HG02798 (cell line): ENCODE measurements around the gene GNPTG.

Experiments
- ATAC-seq: cut with Tn5 transposase; IDR thresholded peaks from one replicate; pipeline ENCODE4 v1.9.1; 2021; ENCODE audit warnings: mild to moderate bottlenecking; ENCODE audit not compliant: unreplicated experiment, poor library complexity

GNPTG gene

DNA sequence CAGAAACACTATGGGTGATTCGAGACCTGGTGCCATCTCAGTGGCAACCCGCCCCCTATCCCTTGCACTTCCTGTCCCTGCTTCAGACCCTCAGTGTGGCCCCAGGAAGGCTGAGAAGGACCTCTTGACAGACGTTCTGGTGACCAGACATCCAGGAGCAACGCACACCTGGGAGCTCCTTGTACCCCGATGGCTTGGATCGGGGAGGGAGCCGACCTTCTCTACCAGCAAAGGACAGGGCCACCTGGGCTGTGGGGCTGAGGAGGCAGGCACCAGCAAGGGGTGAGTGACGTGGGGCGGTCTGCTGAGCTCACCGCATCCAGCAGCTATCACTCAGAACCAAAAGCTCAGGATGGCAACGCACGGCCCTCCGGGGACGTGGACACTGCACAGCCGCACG, 35.6 kb downstream of the GNPTG start:
- no peak for ATAC-seq

DNA sequence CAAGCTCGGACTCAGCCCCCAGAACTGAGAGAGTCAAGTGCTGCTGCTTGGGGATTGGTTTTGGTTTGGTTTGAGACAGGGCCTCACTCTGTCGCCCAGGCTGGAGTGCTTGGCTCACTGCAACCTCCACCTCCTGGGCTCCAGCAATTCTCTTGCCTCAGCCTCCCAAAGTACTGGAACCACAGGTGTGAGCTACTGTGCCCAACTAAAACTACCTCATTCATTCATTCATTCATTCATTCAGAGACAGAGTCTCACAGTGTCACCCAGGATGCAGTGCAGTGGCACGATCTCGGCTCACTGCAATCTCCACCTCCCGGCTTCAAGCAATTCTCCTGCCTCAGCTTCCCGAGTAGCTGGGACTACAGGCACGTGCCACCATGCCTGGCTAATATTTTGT, 38.0 kb downstream of the GNPTG start:
- no peak for ATAC-seq

DNA sequence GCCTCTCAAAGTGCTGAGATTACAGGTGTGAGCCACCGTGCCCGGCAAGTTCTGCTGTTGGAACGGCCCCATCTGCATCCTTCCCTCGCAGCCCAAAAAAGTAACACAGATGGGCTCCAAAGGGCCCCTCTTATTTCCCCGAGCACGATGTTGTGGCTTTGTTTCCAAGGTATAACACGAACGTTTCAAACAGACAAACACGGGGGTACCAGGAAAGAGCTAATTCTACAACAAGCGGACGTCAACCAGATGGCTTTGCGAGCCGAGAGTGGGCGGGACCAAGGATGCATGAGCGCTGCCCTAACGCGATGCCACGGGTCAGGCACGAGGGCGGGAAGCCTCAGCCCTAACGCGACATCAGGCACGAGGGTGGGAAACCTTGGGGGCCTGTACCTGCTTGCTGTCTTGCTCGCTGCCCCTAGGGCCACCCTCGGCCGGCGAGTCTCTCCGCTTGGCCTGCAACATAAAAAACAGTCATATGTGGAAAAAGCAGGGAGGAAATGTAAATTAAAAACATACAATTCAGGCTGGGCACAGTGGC, 38.6 kb downstream of the GNPTG start:
- ATAC-seq: no peak

DNA sequence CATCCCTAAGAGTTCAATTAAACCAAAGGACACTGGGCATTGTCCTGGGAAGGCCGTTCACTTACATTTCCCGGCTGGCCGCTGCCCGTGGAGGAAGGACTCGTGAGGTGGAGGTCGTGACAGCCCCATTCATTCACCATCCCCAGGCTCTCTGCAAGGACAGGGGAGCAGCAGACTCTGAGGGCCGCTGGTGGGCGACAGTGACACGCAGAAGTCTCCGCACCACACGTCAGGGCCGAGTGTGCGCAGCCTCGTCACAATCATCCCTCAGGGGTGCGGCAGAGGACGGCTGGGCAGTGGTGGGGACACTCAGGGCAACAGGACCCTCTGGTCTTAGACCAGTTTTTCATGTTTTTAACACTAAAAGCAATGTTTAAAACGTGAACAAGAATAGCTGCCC, 41.1 kb downstream of the GNPTG start:
- ATAC-seq: no peak

DNA sequence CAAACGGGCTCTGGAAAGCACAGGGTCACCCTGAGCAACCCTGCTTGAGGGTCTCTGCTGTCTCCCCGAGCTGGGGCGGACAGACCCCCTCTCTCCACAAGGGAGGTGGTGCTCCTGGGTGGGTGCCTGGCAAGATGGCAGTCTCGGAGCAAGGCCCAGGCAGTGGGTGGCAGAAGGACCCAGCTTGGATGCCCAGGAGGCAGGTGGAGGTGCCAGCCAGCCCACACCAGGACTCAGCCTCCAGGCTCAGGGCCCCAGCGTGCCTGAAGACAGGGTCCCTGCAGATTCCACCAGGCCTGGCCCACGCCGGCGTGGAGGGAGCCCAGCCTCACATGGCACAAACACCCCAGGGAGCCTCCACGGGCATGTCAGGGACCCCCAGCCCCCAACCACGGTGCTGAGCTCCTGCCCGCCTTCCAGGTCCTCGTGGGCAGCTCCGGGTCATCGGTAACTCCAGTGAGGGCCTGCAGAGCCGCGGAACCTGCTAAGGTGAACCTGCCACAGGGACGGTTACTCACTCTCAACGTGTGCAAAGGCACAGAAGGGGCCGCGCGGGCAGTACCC, 42.0 kb downstream of the GNPTG start:
- ATAC-seq: no peak

DNA sequence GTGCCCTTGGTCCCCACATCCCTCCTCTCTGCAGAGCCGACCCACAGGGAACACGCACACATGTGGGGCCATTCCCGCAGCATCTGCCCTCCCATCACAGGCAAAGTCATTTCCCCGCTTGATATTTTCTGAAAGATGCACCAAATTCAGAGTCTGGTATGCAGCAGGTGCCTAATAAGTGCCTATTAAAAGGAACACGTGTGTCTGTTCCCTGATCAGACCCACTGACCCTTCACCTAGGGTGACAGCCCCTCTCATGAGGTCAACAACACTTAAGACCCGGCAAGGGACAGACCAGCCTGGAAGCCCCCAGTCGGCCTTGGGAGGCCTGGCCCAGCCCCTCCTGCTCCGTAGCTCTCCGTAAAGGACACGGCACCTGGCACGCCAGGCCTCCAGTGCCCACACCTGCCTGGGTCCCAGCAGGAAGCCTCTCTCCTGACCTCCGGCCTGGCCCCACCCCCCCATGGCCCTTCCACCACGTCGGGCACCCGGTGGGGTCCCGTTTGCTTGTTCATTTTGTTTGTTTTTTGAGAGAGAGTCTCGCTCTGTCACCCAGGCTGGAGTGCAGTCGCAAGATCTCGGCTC, 42.7 kb downstream of the GNPTG start:
- ATAC-seq: no peak

DNA sequence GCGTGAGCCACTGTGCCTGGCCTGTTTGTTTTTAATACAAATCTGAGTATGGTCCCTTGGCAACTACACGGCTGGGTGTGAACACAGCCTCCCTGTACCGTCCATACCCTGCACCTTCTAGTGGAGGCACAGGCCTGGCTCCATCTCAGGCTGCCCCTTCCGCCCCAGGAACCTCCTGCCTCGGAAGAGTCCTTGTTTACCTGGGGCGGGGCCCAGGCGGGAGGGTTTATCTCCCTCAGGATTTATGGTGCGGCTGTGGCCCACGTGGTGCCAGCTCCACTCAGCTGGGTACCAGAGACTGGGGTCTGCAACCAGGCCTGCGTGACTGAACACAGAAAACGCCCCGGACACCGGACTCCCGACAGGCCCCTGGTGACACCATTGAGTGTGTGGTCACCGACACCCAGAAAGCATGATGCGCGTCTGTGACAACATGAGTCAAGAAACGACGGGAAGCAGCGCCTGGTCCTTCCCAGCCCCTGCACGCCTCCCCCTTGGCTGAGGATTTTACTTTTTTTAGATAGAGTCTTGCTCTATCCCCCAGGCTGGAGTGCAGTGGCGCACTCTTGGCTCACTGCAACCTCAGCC, 43.8 kb downstream of the GNPTG start:
- ATAC-seq: no peak

DNA sequence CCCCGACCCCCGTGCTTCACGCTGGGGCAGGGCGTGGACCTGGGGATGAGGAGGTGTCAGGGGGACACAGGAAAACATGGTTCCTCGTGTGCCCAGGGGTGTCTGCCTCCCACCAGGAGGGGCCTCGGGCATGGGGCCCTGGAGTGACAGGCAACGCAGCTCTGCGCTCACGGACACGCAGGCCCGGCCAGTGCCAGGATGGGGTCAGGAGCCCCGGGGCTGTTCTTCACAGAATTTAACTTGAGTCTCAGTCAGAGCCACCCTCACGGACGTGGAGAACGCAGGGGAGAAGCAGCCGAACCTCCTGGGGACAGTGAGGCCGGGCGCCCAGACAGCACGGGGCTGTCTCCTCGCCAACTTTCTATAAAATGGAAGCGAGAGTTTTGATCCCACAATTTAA, 46.0 kb downstream of the GNPTG start:
- ATAC-seq: no peak

DNA sequence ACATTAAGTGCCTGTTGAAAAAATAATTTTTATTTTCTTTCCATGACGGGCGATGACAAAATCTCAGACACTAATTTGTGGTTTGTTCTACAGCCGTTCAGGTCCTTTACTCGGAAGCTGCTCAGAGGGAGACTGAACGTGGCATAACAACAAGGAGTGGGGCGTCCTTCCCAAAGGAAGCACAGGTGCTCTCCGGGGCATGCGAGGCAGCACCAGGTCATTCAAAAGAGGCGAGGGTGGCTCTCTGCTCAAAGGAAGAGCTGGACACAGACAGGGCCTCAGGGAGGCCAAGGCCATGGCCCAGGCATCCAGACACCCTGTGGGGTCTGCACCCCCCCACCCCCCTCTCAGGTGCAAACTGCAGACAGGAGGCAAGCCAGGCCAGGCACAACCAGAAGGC, 46.6 kb downstream of the GNPTG start:
- ATAC-seq: no peak

DNA sequence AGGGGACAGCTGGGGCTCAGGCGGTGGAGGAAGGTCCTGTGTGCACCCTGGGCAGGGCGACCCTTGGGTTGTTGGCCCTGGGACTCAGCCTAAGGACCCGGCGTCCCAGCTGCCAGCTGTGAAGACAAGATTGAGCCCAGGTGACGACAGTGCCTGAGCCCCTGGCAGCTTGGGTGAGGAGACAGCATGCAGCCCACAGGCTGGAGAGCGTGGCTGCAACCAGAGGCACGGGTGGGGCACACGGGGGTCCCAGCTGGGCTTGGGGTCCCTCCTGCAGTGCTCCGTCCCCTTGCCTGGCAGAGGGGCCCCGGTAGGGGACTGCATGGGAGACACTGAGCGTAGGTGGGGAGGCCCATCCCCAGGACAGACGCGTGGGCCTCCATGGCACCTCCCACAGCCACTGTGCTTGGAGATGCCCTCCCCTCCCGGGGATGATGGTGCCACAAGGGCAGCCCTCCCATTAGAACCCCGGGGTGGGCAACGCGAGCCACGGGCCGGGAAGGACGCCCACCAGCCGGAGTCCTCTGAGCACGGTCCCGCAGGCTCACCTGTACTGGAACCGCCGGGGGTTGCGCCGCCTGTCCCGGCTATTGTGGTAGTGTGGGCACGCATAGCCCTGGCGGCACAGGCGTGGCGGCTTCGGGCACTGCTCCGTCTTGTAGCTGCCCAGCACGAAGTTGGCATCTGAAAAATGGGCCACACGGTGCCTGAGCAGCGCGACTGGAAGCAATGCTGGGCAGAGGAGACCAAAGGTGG, 47.3 kb downstream of the GNPTG start:
- no peak for ATAC-seq

DNA sequence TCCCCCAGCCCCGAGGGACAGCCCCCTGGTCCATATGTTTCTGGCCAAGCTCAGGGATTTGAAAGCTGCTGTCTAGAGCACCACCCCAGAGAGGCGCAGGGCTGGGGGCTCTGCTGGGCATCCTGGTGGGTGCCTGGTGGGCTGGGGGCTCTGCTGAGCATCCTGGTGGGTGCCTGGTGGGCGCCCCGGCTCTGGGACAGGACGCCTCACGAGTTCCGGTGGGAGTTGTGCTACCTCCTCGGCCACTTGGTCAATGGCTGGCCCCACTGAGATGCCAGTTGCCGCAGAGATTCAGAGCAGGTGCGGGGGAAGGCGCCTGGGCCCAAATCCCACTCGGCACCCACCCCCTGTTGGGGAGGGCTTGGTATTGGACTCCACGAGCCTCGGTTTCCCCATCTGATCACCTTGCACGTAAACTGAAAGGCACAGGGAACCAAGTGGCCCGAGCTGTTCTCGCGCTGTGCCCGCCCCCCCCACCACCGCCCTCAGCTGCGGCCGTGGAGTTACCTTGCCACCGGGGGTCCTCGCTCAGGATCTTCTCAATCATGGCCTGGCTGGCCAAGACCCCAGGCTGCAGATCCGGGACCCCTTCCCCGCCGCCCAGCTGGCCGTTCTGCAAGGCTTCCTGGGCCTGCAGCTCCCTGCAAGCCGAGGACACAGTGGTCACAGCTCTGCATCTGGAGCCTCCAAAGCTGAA, 49.5 kb downstream of the GNPTG start:
- ATAC-seq: no peak

DNA sequence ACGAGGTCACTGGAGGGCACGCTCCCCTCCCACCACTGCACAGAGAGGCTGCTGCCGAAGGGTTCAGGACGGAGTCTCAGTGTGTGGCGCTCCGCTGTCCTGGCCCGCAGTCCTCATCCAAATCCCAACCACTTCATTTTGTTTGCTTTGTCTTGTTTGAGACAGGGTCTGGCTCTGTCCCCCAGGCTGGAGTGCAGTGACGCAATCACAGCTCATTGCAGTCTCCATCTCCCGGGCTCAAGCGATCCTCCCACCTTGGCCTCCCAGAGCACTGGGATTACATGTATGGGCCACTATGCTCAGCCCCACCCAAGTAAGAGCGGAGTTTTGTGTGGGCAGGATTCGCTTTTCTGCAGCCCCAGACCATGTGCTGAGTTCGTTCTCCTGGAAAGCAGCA, 50.0 kb downstream of the GNPTG start:
- no peak for ATAC-seq

DNA sequence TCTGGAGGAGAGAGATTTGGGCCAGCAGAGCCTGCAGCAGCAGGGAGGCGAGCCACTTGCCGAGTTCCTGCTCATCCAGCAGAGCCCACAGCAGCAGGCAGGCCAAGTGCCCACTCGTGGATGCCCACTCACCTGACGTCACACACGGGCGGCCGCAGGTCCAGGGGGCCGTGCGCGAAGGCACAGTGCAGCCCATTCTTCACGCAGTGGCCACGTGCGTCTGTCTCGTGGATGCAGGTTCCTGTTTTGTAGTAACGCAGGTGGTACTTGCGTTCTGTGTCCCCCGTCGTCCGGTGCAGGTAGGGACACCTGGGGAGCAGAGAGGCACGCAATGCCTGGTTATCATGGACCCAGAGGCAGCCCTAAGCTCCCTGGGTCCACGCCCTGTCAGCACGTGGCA, 51.3 kb downstream of the GNPTG start:
- ATAC-seq: no peak

DNA sequence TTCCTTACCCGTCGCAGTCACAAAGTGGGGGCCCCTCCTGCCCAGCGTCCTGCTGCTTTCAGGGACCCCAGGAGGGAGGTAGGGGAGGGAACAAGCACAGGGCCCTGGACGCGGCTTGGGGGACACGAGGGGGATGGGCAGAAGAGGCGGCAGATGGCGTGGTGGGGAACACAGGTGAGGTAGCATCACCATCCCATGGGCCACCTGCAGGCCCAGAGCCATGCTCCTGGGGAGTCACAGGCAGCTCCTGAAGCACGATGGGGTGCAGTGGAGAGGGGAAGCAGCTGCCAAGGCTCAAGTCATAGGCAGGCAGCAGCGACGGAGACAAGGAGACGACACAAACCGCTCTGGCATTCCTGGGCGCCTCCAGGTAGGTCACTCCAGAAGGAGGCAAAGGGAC, 52.0 kb downstream of the GNPTG start:
- ATAC-seq: no peak

DNA sequence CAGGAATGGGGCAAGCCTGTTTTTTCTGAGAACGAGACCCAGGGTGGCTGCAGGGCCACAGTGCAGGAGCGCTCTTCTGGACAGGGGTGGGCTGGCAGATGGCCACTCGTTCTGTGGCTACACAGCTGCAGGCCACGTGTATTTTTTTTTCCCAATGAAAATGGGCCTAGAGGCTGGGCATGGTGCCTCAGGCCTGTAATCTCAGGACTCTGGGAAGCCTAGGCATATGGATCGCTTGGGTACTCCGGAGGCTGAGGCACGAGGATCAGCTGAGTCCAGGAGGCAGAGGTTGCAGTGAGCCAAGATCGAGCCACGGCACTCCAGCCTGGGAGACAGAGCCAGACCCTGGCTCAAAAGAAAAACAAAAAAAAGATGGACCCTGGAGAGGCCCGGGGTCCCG, 56.0 kb downstream of the GNPTG start:
- no peak for ATAC-seq

DNA sequence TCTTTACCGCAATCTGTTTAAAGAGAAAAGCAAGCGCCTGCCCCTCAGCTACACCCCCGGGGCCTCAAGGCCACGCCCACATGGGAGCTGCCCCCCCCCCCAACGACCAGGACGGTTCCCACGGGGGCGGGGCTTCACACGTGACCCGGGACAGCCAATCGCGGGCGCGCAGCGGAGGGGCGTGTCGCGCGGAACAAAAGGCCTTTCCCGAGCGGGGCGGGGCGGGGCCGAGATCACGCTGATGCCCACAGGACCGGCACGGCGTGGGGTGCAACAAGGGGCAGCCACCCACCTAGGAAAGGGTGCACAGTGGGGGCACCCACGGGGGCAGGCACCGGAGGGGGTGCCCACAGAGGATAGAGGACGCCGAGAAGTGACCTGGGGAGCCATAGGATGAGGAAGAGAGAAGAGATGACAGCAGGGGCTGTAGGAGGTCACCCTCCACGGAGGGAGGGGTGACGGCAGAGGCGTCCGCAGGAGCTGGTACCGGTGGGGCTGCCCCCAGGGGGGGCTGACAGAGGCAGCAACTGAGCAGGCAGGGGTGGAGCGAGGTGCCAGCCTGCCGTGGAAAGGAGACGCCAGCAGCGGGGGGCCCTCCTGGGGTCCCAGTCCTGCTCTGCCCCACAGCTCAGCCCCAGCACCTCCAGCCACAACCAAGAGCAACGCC, 56.6 kb downstream of the GNPTG start:
- peak; percentile 86 for ATAC-seq

DNA sequence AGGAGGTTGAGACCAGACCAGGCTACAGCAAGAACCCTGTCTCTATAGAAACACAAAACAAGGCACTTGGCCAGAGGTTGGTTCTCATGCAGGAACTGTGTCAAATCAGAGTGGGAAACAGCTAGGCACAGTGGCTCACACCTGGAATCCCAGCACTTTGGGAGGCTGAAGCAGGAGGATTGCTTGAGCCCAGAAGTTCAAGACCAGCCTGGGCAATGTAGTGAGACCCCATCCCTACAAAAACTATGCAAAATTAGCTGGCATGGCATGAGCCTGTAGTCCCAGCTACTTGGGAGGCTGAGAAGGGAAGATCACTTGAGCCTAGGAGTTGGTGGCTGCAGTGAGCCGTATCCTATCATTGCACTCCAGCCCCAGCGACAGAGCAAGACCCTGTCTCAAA, 61.1 kb downstream of the GNPTG start:
- no peak for ATAC-seq
